ENCODE measurements around the gene SIX1. TPM values are rescaled to one million over a fixed set of nuclear protein-coding genes. Genes with fewer than 3 reads are reported as not detected.

The SIX1 gene
- total RNA-seq, 2 donors from 2014 or later, result not detected

- H3K9me3 ChIP-seq, result peaks cover 0 to 5% of the 10 kb centered on the region in 2 donors
- H3K27me3 ChIP-seq, result no peaks in the 10 kb centered on the region
- H3K27ac ChIP-seq, result no peak overlapping the region
- TF ChIP-seq CTCF (IDR thresholded peaks at IDR 0.05), result no peak
- no peak for DNase-seq (ENCODE audit: low spot score)
- no peaks in the 10 kb centered on the region for H3K4me1 ChIP-seq
- no peaks in the 10 kb centered on the region for H3K36me3 ChIP-seq
- no peak overlapping the region for H3K4me3 ChIP-seq
Observed at GRCh38 chr14:60681271-60681670, 32.0 kb upstream of the SIX1 start.

DNA sequence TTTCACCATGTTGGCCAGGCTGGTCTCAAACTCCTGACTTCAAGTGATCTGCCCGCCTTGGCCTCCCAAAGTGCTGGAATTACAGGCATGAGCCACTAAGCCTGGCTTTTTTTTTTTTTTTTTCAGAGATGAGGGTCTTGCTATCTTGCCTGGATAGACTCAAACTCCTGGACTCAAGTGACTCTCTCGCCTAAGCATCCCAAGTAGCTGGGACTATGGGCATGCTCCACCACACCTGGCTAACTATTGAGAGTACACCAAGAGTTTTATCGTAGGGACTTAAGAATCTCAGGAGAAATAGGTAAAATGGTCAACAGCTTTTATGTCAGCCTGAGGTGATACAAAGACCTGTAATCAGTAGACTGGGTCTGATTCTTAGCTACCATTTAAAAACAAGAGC lies 31.2 kb upstream of the SIX1 start:
- Histone ChIP-seq H3K27me3 (no peaks in the 10 kb centered on the region), H3K27ac (no peak overlapping the region), H3K36me3 (no peaks in the 10 kb centered on the region), H3K9me3 (peaks cover 0 to 5% of the 10 kb centered on the region in 2 donors), H3K4me1 (no peaks in the 10 kb centered on the region), H3K4me3 (no peak overlapping the region)
- no peak for TF ChIP-seq CTCF (IDR thresholded peaks at IDR 0.05)
- DNase-seq (ENCODE audit: low spot score), result no peak

DNA sequence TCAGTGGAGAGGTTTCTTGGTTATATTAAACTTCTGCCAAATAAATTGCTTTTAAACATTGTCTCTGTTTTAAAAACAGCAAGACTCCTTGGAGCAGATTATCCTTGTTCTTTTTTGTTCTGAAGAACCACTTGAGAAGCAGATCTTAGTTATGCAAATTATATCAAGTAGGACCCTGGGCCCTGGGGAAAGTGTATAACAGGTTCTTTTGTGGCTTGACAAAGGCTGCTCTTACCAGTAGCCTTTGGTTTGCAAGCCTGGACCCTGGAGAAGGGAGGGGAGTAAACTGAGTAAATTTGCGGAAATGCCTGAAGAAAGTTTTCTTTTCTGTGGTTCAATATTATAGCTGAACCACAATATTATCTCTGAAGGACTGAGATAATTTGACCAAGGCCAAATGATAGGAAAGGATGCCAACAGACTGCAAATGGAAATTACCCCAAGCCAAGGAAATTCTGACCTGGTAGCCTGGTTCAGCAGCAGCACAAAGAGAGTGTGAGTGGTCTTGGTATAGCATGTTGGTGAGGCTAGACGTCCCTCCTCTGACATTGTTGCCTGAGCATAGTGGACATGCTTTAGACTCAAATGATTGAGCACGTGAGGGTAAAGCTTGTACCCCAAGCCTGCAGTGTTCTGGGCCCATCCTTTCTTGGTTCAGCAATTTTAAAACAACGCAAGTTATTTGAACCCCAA lies 30.4 kb upstream of the SIX1 start:
- no peak for DNase-seq (ENCODE audit: low spot score)
- H3K36me3 ChIP-seq, result no peaks in the 10 kb centered on the region
- H3K9me3 ChIP-seq, result peaks cover 0 to 5% of the 10 kb centered on the region in 2 donors

DNA sequence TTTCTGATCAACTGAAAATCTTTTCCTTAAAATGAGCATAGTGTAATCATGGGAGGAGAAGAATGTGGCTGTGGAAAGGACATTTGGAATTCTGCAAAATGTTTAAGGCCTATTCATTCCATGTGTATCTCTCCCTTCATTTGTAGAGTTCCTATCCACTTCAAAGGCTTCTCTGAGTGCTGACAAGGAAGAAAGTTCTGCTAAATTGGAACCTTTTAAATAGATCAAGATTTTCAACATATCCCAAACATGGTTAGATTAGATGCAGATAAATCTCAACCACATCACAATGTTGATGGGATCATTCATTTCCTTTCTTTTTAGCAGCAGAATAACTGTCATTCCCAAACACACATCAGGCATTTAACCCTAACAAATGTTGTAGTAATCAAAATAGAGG lies 28.4 kb upstream of the SIX1 start:
- no peak for DNase-seq (ENCODE audit: low spot score)
- TF ChIP-seq CTCF (IDR thresholded peaks at IDR 0.05), result no peak
- no peak overlapping the region for H3K27ac ChIP-seq
- peaks cover 0 to 5% of the 10 kb centered on the region in 2 donors for H3K9me3 ChIP-seq
- H3K36me3 ChIP-seq, result no peaks in the 10 kb centered on the region
- no peaks in the 10 kb centered on the region for H3K27me3 ChIP-seq
- H3K4me1 ChIP-seq, result no peaks in the 10 kb centered on the region
- H3K4me3 ChIP-seq, result no peak overlapping the region

More for the DNA sequence above, 30.4 kb upstream of the SIX1 start:
- no peak overlapping the region for H3K27ac ChIP-seq
- no peak for TF ChIP-seq CTCF (IDR thresholded peaks at IDR 0.05)
- no peaks in the 10 kb centered on the region for H3K27me3 ChIP-seq
- no peak overlapping the region for H3K4me3 ChIP-seq
- H3K4me1 ChIP-seq, result no peaks in the 10 kb centered on the region

- H3K4me3 ChIP-seq, result no peak overlapping the region
- no peaks in the 10 kb centered on the region for H3K36me3 ChIP-seq
- no peaks in the 10 kb centered on the region for H3K9me3 ChIP-seq
- H3K27ac ChIP-seq, result no peak overlapping the region
- H3K4me1 ChIP-seq, result no peaks in the 10 kb centered on the region
- DNase-seq (ENCODE audit: low spot score), result no peak
- no peak for TF ChIP-seq CTCF (IDR thresholded peaks at IDR 0.05)
- no peaks in the 10 kb centered on the region for H3K27me3 ChIP-seq
Observed at GRCh38 chr14:60670989-60671388, 21.7 kb upstream of the SIX1 start.

Measured in right atrium auricular region (tissue), 2 donors.